Pancreas (tissue), 10 donors: Measurements from ENCODE around the gene OR9Q1. TPM values are rescaled to one million over a fixed set of nuclear protein-coding genes. Genes with fewer than 3 reads are reported as not detected.

Experiments used
- ATAC-seq, 4 donors: fragments of 200-7000 bp; cut with Tn5 transposase; one replicate each; pipeline versions ENCODE4 v1.8.0 to v1.9.1; 2020; ENCODE audit warnings: mild to moderate bottlenecking in 4 of 4, moderate library complexity in 4 of 4
- DNase-seq, 6 donors: peaks; one replicate each; pipeline ENCODE4 v3.0.0-alpha.2; 2020
- FAIRE-seq: peaks from 2 replicates; lab custom pipeline; 2012; peaks lifted over from hg19 to GRCh38; lab: Jason Lieb, UNC
- H3K27ac ChIP-seq, 4 donors: fragments of 200-600 bp; sonication (generic); 1 replicate in 3 of 4; 2 replicates in 1 of 4; pipeline versions ENCODE4 v1.5.0 to v1.8.0; 2020
- H3K27me3 ChIP-seq, 4 donors: fragments of 200-600 bp; one replicate each; pipeline ENCODE4 v1.8.0; 2021
- H3K36me3 ChIP-seq, 3 donors: fragments of 200-600 bp; sonication (generic) in 1 of 3; one replicate each; pipeline versions ENCODE4 v1.5.0 to v1.8.0; 2020 to 2021
- H3K4me1 ChIP-seq, 3 donors: fragments of 200-600 bp; one replicate each; pipeline ENCODE4 v1.8.0; 2021
- H3K4me3 ChIP-seq, 4 donors: fragments of 200-600 bp; sonication (generic) in 2 of 4; one replicate each; pipeline versions ENCODE4 v1.5.0 to v1.8.0; 2020 to 2021
- H3K9me3 ChIP-seq, 4 donors: fragments of 200-600 bp; one replicate each; pipeline ENCODE4 v1.8.0; 2021
- CTCF ChIP-seq, 4 donors: fragments of 200-600 bp; sonication (generic) in 3 of 4; IDR thresholded peaks; one replicate each; pipeline versions ENCODE4 v1.5.0 to v1.8.0; 2021; ENCODE audit warnings: antibody characterized with exemption in 4 of 4
- WGBS, 2 donors: extraction: QIAGEN DNeasy Blood & Tissue Kit; methylation state at CpG; one replicate each; pipeline ENCODE4 v1.1.7; 2013; 5-methylcytosine and 5-hydroxymethylcytosine counted together
- intact Hi-C, 3 donors: fragments of 100-400 bp; cut with DNase I; formaldehyde crosslinking; loops; one replicate each; pipeline versions ENCODE4 v1.11.1 to v1.14.2; 2022
- polyA plus RNA-seq, 2 donors: library from polyadenylated mRNA; stranded (reverse); fragments of 200-250 nt; gene quantifications; one replicate each; pipeline ENCODE4 v1.2.3, GENCODE V29; 2013
- total RNA-seq, 6 donors: library from RNA; stranded (reverse); fragmentation: NEBNext Ultra II Directional in 4 of 6; extraction: Animal tissue kit (Norgen Biotek cat#: 25700) in 4 of 6; gene quantifications; one replicate each; pipeline versions ENCODE4 v1.2.1 to v1.2.4, GENCODE V29; 2021 to 2023
- donor health status: healthy with polysubstance abuse.
- donor health status: DM: no; HTN: no; CAD: no; lungs with moderate emphysema.
- donor health status: DM: no; HTN: no; CAD: no.
- donor health status: control.
- donor health status: control.
- donor health status: Bipolar disorder and iron deficiency.
- donor health status: DM: yes; HTN: yes; CAD: no.
- donor health status: DM: no; HTN: no; CAD: no.
- donor health status: DM: no; HTN: no; CAD: no.
- donor health status: DM: yes; HTN: yes; CAD: no.

Gene OR9Q1
- total and polyA plus RNA-seq, 8 donors = not detected

GRCh38 chr11:58043379-58043778, 19.7 kb downstream of the OR9Q1 start:
- Histone ChIP-seq H3K4me3 (no peak overlapping the region), H3K27ac (no peak overlapping the region), H3K9me3 (no peaks in the 10 kb centered on the region), H3K36me3 (no peaks in the 10 kb centered on the region), H3K27me3 (no peaks in the 10 kb centered on the region), H3K4me1 (no peaks in the 10 kb centered on the region)
- WGBS, 2 donors = 38 to 69% methylated on average over 2 of the region's 2 CpGs
- FAIRE-seq = no peak
- intact Hi-C loops = no loop called here
- DNase-seq = no peak
- no peak for ATAC-seq
- no peak for TF ChIP-seq CTCF (IDR thresholded peaks at IDR 0.05)

DNA sequence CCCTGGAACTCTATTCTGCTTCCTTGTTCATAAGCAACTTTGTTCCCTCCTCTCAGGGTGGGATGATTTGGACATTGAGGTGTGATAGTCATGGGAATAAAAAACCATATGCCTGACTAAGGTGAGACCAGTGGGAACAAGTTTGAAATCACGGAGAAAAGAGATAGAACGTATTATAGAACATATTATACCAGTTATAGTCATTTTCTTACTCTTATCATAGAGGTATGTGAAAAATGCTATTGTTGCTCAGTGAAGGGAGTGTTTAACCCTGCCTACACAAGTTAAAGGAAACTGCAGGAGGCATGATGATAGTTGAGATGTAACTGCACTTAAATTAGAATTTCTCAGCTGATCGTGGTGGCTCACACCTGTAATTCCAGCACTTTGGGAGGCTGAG, 22.6 kb downstream of the OR9Q1 start:
- DNase-seq = no peak
- H3K27me3 ChIP-seq = no peaks in the 10 kb centered on the region
- no peaks in the 10 kb centered on the region for H3K4me1 ChIP-seq
- no peak overlapping the region for H3K27ac ChIP-seq
- TF ChIP-seq CTCF (IDR thresholded peaks at IDR 0.05) = no peak
- H3K9me3 ChIP-seq = no peaks in the 10 kb centered on the region
- no peak overlapping the region for H3K4me3 ChIP-seq
- 25 to 40% methylated on average over 3 of the region's 3 CpGs for WGBS, 2 donors
- ATAC-seq = no peak
- intact Hi-C loops = no loop called here
- no peaks in the 10 kb centered on the region for H3K36me3 ChIP-seq
- FAIRE-seq = no peak

GRCh38 chr11:58047818-58048217, 24.1 kb downstream of the OR9Q1 start:
- WGBS, 2 donors = 78 to 87% methylated on average over 3 of the region's 3 CpGs
- Histone ChIP-seq H3K4me1 (no peaks in the 10 kb centered on the region), H3K9me3 (no peaks in the 10 kb centered on the region), H3K27me3 (no peaks in the 10 kb centered on the region), H3K27ac (no peak overlapping the region), H3K36me3 (no peaks in the 10 kb centered on the region), H3K4me3 (no peak overlapping the region)
- FAIRE-seq (no peak), DNase-seq (no peak), ATAC-seq (no peak)
- TF ChIP-seq CTCF (IDR thresholded peaks at IDR 0.05) = no peak
- intact Hi-C loops = no loop called here

DNA sequence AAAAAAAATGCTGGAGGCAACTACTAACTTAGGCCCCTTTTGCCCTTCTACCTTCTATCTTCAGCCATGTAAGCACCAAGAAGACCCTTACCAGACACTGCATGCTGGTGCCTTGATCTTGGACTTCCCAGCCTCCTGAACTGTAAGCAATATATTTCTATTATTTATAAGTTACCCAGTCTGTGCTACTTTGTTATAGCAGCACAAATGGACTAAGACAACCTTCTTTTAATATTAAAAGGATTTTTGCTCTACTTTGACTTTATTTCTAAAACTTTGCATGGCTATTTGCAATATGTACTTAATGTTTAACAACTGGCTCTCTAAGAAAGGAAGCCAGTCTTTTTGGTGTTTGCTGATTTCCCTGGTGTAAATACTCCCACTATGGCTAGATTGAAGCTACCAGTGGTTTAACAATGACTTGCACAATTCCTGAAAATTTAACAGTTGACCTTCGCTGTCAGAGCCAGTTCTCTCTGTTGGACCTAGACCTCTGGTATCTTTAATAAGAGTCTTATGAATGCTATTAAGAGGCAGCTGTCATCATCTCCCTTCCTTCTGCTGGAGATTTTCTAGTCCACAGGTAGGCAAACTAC, 32.2 kb downstream of the OR9Q1 start:
- FAIRE-seq = no peak
- H3K9me3 ChIP-seq = no peaks in the 10 kb centered on the region
- WGBS, 2 donors = 83 to 93% methylated on average over 1 of the region's 1 CpG
- TF ChIP-seq CTCF (IDR thresholded peaks at IDR 0.05) = no peak
- no peaks in the 10 kb centered on the region for H3K27me3 ChIP-seq
- H3K4me3 ChIP-seq = no peak overlapping the region
- no peak overlapping the region for H3K27ac ChIP-seq
- ATAC-seq = no peak
- peaks cover 0 to 6% (median 6%) of the 10 kb centered on the region in 3 donors for H3K4me1 ChIP-seq
- H3K36me3 ChIP-seq = no peaks in the 10 kb centered on the region
- intact Hi-C loops = no loop called here
- no peak for DNase-seq

DNA sequence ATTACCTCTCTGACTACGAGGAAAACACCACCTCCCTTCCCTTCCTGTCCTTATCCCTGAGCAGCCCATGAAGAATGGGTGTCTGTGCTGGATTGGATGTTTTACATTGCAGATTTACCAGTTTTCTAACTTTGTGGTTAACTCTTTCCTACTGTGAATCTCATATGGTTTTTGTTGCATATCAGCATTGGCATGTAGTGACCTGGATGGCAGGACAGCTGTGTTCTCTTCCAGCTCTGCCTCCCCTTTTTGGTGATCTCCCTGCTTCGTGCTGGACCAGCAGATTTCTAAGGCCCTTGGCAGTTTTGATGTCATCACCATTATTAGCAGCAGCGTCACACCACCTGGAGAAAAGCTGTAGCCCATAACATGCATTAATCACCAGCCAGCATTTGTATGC, 33.8 kb downstream of the OR9Q1 start:
- Histone ChIP-seq H3K27me3 (no peaks in the 10 kb centered on the region), H3K4me3 (no peak overlapping the region), H3K4me1 (peaks cover 0 to 6% (median 6%) of the 10 kb centered on the region in 3 donors), H3K9me3 (no peaks in the 10 kb centered on the region), H3K36me3 (no peaks in the 10 kb centered on the region), H3K27ac (peak overlapping the region in 2 of 4 donors; percentile 71 to 77)
- intact Hi-C loops = no loop called here
- no peak for DNase-seq
- no peak for FAIRE-seq
- ATAC-seq = no peak
- TF ChIP-seq CTCF (IDR thresholded peaks at IDR 0.05) = no peak
- WGBS, 2 donors = 76 to 86% methylated on average over 3 of the region's 3 CpGs
